Hepatocyte (in vitro differentiated cells): Measurements from ENCODE around the gene ENOPH1.

Experiments
- EZH2 ChIP-seq: fragments of 200-600 bp; sonication (generic); IDR thresholded peaks from 2 replicates; pipeline ENCODE4 v1.6.1; 2016; ENCODE audit warnings: antibody characterized with exemption, mild to moderate bottlenecking, borderline replicate concordance
- EZH2phosphoT487 ChIP-seq: fragments of 200-600 bp; sonication (generic); IDR thresholded peaks from one replicate; pipeline ENCODE4 v1.6.1; 2018; ENCODE audit warnings: antibody characterized with exemption, mild to moderate bottlenecking, low read depth, moderate library complexity; ENCODE audit not compliant: unreplicated experiment, severe bottlenecking
- TF ChIP-seq, protein P1 (sequence below): fragments of 200-600 bp; sonication (generic); IDR thresholded peaks from 2 replicates; pipeline ENCODE4 v1.5.1; 2016; ENCODE audit warnings: antibody characterized with exemption, mild to moderate bottlenecking; ENCODE audit not compliant: poor library complexity

DNA sequence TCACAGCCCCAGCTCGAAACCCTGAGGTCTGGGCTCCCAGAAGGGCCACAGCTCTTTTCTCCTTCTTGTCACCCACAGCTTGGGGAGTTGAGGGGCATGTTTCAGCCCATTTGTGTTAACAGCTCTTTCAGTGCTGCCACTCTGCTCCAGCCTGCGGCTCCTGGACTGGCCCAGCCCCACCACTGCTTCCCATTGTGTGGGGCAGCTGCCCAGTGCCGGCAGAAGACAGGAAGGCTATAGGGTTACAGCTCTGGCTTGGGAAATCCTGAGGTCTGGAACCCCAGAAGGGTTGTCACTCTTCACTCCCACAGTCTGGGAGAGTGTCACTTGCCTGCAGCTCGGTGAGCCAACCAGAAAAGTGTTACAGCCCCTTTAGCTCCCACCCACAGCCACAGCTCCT is 49.6 kb upstream of the ENOPH1 start:
- TF ChIP-seq, protein P1, sequence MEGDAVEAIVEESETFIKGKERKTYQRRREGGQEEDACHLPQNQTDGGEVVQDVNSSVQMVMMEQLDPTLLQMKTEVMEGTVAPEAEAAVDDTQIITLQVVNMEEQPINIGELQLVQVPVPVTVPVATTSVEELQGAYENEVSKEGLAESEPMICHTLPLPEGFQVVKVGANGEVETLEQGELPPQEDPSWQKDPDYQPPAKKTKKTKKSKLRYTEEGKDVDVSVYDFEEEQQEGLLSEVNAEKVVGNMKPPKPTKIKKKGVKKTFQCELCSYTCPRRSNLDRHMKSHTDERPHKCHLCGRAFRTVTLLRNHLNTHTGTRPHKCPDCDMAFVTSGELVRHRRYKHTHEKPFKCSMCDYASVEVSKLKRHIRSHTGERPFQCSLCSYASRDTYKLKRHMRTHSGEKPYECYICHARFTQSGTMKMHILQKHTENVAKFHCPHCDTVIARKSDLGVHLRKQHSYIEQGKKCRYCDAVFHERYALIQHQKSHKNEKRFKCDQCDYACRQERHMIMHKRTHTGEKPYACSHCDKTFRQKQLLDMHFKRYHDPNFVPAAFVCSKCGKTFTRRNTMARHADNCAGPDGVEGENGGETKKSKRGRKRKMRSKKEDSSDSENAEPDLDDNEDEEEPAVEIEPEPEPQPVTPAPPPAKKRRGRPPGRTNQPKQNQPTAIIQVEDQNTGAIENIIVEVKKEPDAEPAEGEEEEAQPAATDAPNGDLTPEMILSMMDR, result no peak
- TF ChIP-seq EZH2 (no peak), EZH2phosphoT487 (no peak)
